ENCODE data around the gene INF2.

INF2 gene

GRCh38 chr14:104700225-104700651 lies 10.8 kb downstream of the INF2 start:
- DNase-seq, result no peak

DNA sequence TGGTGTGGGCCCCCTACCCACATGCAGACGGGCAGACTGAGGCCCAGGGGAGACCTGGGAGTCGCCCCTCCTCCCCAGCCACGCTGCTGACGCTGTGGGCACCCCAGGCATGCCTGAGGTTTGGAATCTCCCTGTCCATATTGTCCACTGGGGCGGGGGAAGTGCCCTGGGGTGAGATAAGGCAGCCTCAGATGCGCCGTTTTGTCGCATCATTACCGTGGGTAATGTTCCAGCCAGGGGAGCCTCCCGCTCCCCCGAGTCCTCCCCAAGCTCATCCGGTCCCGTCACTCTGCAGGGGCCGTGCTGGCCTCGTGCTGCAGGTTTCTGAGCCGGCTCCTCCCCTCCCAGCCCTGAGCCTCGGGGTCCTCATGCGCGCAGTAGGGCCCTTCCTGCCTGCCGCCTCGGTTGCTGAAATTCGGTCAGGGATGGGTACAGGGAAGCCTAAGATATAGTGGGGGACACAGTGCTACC lies 11.4 kb downstream of the INF2 start:
- no peak for DNase-seq

- DNase-seq, result no peak
Observed at GRCh38 chr14:104701383-104702076, 12.1 kb downstream of the INF2 start.

DNA sequence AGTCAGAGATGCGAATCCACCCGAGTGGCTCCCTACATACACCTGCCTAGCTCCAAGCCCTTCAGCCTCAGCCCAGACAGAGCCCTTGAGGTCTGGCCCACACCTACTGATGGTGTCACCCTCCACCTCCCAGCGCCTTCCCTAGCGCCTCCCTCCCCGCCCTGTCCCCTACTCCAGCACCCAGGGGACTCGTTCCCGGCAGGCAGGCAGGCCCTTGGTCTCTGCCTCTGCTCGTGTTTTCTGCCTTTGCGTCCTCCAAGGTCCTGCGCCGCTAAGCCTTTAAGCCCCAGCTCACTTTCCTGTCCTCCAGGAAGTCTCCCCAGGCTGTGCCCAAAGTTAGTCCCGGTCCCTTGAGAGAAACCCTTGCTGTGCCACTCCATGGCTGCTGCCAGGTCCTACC lies 12.7 kb downstream of the INF2 start:
- no peak for DNase-seq

DNA sequence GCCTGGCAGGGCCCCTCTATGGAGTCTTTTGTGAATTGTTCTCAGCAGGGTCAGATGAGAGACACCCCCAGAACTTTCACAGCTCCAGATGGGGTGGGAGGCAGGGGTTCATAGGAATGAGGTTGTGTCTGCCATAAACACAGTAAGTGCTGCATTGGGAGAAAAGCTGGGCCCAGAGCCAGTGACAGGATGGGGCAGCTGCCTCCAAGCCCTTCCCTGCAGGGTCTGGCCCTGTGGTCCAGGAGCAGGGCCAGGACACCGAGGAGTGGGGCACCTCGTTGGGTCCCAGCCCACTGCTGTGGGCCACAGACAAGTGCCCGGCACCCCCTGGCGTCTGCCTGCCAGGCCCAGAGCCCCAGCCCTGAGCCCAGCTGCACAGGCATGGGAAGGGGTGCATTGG lies 13.3 kb downstream of the INF2 start:
- peak in 16 of 51 donors; percentile 29 to 62 (median 42) for DNase-seq

- DNase-seq, result no peak
Observed at GRCh38 chr14:104703269-104703668, 13.9 kb downstream of the INF2 start.

GRCh38 chr14:104704252-104704651 lies 14.8 kb downstream of the INF2 start:
- no peak for DNase-seq

DNA sequence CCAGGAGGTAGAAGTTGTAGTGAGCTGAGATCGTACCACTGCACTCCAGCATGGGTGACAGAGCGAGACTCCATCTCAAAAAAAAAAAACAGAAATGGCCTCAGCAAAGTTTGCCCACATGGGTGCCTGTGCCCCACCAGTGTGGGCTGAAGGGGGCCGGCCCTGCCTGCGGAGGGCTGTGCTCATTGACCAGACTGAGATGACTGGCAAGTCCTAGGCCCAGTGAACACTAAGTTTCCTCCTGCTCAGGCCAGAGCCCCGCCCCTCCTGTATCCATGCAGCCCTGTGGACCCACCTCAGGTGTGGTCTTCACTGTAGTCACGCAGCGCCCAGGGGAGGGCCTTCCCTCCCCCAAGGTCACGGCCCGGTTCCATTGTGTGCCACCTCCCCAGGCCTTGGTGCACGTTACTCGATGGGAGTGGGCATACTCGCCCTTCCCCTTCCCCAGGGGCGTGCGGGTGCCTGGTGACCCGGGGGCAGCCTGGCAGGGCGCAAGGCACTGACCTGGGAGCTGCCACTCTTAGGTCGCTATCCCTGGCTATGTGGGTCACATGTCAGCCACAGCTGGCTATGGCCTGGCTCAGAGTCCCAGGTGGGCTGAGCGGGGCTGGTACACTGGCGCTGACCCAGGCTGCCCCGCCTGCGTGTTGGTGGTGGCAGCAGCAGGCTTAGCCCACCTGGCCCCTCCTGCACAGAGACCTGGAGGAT lies 16.1 kb downstream of the INF2 start:
- no peak for DNase-seq

GRCh38 chr14:104706733-104707607 lies 17.6 kb downstream of the INF2 start:
- no peak for DNase-seq

- no peak for DNase-seq
Observed at GRCh38 chr14:104707608-104708595, 18.5 kb downstream of the INF2 start.

DNA sequence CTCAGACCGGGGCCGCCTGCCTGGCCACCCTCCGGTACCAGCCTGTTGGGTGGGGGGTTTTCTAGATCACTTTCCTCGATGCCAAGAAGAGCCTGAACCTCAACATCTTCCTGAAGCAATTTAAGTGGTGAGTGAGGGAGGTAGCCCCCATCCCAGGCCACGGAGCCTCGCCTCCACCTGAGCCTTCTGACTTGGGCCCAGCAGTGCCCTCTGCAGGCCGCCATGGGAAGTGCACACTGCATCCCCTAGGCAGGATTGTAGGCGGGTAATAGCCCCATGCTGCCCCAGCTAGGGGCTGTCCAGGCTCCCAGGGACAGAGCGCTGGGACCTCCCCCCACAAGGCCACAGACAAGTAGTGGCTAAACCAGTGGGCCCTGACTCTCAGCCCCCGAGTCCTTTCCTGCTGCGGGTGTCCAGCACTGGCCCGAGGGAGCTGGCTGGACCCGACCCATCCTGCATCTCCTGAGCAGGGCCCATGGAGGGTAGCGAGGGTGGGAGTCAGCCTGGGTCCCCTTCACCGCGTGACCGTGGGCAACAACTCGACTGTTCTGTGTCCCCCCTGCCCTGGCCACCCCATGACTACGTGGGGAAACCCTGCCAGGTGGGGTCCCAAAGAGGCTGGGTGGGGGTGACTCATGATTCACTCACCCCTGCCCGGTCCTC lies 19.3 kb downstream of the INF2 start:
- DNase-seq, result peak in 32 of 51 donors; percentile 16 to 78 (median 50)

DNA sequence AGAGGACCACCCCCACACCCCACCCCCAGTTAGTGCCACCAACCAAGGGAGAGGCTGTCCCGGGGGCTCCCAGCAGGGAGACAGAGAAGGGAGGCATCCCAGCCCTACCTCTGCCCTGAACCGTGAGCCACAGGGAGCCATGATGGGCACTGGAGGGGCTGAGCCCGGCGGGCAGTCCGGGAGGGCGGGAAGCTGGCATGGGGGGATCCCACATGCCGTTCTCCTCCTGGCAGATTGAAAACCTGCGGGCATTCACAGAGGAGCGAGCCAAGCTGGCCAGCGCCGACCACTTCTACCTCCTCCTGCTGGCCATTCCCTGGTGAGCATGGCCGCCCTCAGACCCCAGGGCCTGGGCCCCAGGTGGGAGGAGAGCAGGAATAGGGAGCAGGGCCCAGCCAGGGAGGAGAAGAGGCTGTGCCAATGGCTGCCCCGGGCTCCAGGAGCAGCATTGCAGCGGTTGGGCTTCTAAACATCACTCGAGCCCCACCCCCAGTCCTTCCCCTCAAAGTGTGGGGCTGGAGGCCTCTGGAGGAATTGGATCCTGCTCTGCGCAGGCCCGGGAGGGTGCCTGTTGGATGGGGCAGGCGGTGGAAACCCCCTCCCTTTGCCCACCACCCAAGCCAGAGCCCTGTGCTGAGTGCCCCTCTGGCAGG lies 20.1 kb downstream of the INF2 start:
- no peak for DNase-seq

- no peak for DNase-seq
Observed at GRCh38 chr14:104710071-104710735, 20.8 kb downstream of the INF2 start.

DNA sequence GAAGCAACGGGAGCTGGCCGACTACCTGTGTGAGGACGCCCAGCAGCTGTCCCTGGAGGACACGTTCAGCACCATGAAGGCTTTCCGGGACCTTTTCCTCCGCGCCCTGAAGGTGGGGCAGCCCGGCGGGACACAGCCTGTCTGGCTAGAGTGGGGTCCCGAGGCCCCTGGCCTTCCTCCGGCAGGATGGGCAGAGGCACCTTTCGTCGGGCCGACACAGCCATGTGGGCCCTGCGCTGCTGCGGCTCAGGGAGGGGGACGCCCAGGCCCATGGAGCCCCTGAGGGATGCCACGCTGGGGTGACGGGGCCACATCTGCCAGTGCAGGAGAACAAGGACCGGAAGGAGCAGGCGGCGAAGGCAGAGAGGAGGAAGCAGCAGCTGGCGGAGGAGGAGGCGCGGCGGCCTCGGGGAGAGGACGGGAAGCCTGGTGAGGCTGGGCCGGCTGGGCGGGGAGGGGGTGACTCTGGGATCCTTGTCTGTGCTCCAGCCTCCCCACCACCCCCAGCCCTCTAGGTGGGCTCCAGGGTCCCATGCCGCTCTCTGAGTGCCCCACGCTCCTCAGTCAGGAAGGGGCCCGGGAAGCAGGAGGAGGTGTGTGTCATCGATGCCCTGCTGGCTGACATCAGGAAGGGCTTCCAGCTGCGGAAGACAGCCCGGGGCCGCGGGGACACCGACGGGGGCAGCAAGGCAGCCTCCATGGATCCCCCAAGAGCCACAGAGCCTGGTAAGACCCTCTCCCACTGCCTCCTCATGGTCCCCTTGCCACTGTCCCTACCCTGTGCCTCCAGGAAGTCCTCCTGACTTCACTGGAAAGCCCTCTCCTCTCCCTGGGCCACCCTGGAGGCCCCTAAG lies 23.7 kb downstream of the INF2 start:
- DNase-seq, result no peak

- no peak for DNase-seq
Observed at GRCh38 chr14:104714066-104714465, 24.6 kb downstream of the INF2 start.

GRCh38 chr14:104714681-104715080 lies 25.3 kb downstream of the INF2 start:
- DNase-seq, result no peak

GRCh38 chr14:104715416-104715815 lies 26.0 kb downstream of the INF2 start:
- DNase-seq, result no peak

GRCh38 chr14:104715871-104716270 lies 26.5 kb downstream of the INF2 start:
- no peak for DNase-seq

Data from hypothalamus (tissue), 51 donors.